Upper lobe of left lung (tissue), 6 donors: Measurements from ENCODE around the gene SCGB1D1. TPM values are rescaled to one million over a fixed set of nuclear protein-coding genes. Genes with fewer than 3 reads are reported as not detected.
"Not testable (repeated sequence)": the region's sequence is repeated elsewhere in the genome, so short reads cannot be mapped to it uniquely, and the experiment has no call there.

Experiments
- ATAC-seq, 2 donors: fragments of 200-7000 bp; cut with Tn5 transposase; one replicate each; pipeline ENCODE4 v1.9.1; 2022; ENCODE audit warnings: mild to moderate bottlenecking in 2 of 2, moderate library complexity in 2 of 2; ENCODE audit not compliant: low FRiP score in 2 of 2
- DNase-seq, 2 donors: peaks; one replicate each; pipeline ENCODE4 v3.0.0-alpha.2; 2019 to 2020
- H3K27ac ChIP-seq, 4 donors: fragments of 200-600 bp; sonication (generic); one replicate each; pipeline ENCODE4 v1.5.1; 2016 to 2019
- H3K27me3 ChIP-seq, 4 donors: fragments of 200-600 bp; sonication (generic); one replicate each; pipeline ENCODE4 v1.5.1; 2017 to 2019
- H3K36me3 ChIP-seq, 4 donors: fragments of 200-600 bp; sonication (generic); one replicate each; pipeline ENCODE4 v1.5.1; 2016 to 2019
- H3K4me1 ChIP-seq, 4 donors: fragments of 200-600 bp; sonication (generic); one replicate each; pipeline ENCODE4 v1.5.1; 2018 to 2019
- H3K4me3 ChIP-seq, 4 donors: fragments of 200-600 bp; sonication (generic); one replicate each; pipeline ENCODE4 v1.5.1; 2017 to 2019; ENCODE audit warnings: mild to moderate bottlenecking in 2 of 4, moderate library complexity in 1 of 4
- H3K9me3 ChIP-seq, 4 donors: fragments of 200-600 bp; sonication (generic); one replicate each; pipeline ENCODE4 v1.5.1; 2018 to 2019
- CTCF ChIP-seq, 6 experiments: fragments of 450-650 bp in 4 of 6; fragments of 200-600 bp in 2 of 6; sonication (generic) in 2 of 6; IDR thresholded peaks; one replicate each; pipeline ENCODE4 v1.5.1; 2016 to 2019; ENCODE audit warnings: antibody characterized with exemption in 6 of 6
- EP300 ChIP-seq, 4 donors: sonication (generic); formaldehyde crosslinking; IDR thresholded peaks; one replicate each; pipeline ENCODE4 v1.5.1; 2017; ENCODE audit warnings: antibody characterized with exemption in 4 of 4, control low read depth in 2 of 4
- POLR2A ChIP-seq, 4 donors: fragments of 450-650 bp; IDR thresholded peaks; one replicate each; pipeline ENCODE4 v1.5.1; 2016 to 2017; ENCODE audit warnings: antibody characterized with exemption in 4 of 4, mild to moderate bottlenecking in 2 of 4
- POLR2AphosphoS5 ChIP-seq, 2 donors: sonication (generic); formaldehyde crosslinking; IDR thresholded peaks; one replicate each; pipeline ENCODE4 v1.5.1; 2017; ENCODE audit warnings: antibody characterized with exemption in 2 of 2
- WGBS, 2 donors: methylation state at CpG; one replicate each; pipeline ENCODE4 v1.1.5; 2017 to 2018; 5-methylcytosine and 5-hydroxymethylcytosine counted together
- total RNA-seq, 6 donors: library from RNA; depleted of rRNA in 4 of 6; stranded (reverse); fragments of >200 nt in 4 of 6; gene quantifications; one replicate each; pipeline versions ENCODE4 v1.1.0 to v1.2.1, GENCODE V29; 2016 to 2021
- donor health status: DM: no; HTN: no; CAD: no; lungs with moderate emphysema.
- donor health status: DM: no; HTN: yes; CAD: no; lungs with severe emphysema.

The SCGB1D1 gene
- total RNA-seq, 6 donors from 2014 or later: not detected

- Histone ChIP-seq H3K9me3 (no peaks in the 10 kb centered on the region), H3K27ac (no peak overlapping the region), H3K36me3 (no peaks in the 10 kb centered on the region), H3K4me3 (no peak overlapping the region), H3K4me1 (no peaks in the 10 kb centered on the region), H3K27me3 (no peaks in the 10 kb centered on the region)
- no peak for TF ChIP-seq EP300 (IDR thresholded peaks at IDR 0.05)
- no peak for TF ChIP-seq POLR2AphosphoS5 (IDR thresholded peaks at IDR 0.05)
- TF ChIP-seq CTCF (IDR thresholded peaks at IDR 0.05): no peak
- TF ChIP-seq POLR2A (IDR thresholded peaks at IDR 0.05): no peak
- peak in 1 of 2 donors; percentile 54 for ATAC-seq
- WGBS, 2 donors: 70 to 82% methylated on average over 6 of the region's 6 CpGs
- no peak for DNase-seq
Observed at GRCh38 chr11:62202910-62203309, 12.9 kb downstream of the SCGB1D1 start.

- no peaks in the 10 kb centered on the region for H3K27me3 ChIP-seq
- TF ChIP-seq CTCF (IDR thresholded peaks at IDR 0.05) (no peak), EP300 (IDR thresholded peaks at IDR 0.05) (no peak)
- no peak for ATAC-seq
- 90 to 93% methylated on average over 5 of the region's 5 CpGs for WGBS, 2 donors
- peaks cover 0 to 3% (median 0%) of the 10 kb centered on the region in 4 donors for H3K4me1 ChIP-seq
- no peak for DNase-seq
- H3K27ac ChIP-seq: no peak overlapping the region
- no peaks in the 10 kb centered on the region for H3K9me3 ChIP-seq
- H3K4me3 ChIP-seq: no peak overlapping the region
- H3K36me3 ChIP-seq: no peaks in the 10 kb centered on the region
Observed at GRCh38 chr11:62204430-62204829, 14.4 kb downstream of the SCGB1D1 start.

- Histone ChIP-seq H3K4me3 (no peak overlapping the region), H3K36me3 (no peaks in the 10 kb centered on the region), H3K27me3 (no peaks in the 10 kb centered on the region), H3K9me3 (no peaks in the 10 kb centered on the region), H3K27ac (no peak overlapping the region), H3K4me1 (peaks cover 0 to 3% (median 0%) of the 10 kb centered on the region in 4 donors)
- 90% methylated on average over 7 of the region's 7 CpGs for WGBS, 2 donors
- ATAC-seq (no peak), DNase-seq (peak in 1 of 2 donors; percentile 56)
- no peak for TF ChIP-seq POLR2AphosphoS5 (IDR thresholded peaks at IDR 0.05)
- no peak for TF ChIP-seq EP300 (IDR thresholded peaks at IDR 0.05)
- TF ChIP-seq CTCF (IDR thresholded peaks at IDR 0.05): no peak
Observed at GRCh38 chr11:62205441-62205840, 15.4 kb downstream of the SCGB1D1 start.

DNA sequence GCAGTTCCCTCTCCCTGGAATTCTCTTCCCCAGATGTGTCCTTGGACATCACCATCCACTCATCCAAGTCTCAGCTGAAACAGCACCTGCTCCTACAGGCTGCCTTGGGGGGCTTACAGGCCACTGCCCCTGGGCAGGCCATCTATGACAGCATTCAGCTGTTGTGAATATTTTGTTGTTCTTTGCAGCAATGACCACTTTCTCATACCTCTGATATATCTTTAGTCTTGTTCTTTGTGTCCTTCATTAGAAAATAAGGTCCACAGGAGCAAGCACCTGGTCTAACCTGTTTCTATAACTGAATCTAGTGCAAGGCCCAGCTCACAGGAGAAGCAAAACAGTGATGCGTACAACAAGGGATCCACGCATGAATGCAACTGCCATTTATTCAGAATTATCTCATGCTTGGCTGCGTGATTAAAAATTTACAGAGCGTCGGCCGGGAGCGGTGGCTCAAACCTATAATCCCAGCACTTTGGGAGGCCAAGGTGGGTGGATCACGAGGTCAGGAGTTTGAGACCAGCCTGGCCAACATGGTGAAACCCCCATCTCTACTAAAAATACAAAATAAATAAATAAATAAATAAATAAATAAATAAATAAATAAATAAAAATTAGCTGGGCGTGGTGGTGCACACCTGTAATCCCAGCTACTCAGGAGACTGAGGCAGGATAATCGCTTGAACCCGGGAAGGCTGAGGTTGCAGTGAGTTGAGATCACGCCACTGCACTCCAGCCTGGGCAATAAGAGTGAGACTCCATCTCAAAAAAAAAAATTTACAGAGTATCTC is 16.5 kb downstream of the SCGB1D1 start:
- H3K27me3 ChIP-seq, H3K27ac ChIP-seq, DNase-seq, H3K4me3 ChIP-seq, H3K36me3 ChIP-seq, ATAC-seq, H3K4me1 ChIP-seq, H3K9me3 ChIP-seq: not testable (repeated sequence)
- WGBS, 2 donors: 92 to 94% methylated on average over 12 of the region's 12 CpGs

DNA sequence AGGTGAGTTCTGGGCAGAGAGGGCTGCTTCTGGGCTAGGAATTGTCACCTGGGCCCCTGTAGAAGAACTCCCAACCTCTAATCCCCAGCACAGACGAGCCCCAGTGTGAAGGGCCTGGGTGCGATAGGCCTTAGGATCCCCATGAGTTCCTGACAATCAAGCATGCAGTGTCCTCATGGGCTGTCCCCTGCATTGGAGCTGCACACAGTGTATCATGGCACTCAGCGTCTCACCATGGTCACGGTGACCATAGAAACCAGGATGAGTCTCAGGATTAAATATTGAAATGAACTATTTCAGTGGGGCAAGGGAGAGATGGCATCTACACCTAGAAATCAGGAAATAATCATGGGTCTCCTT is 18.7 kb downstream of the SCGB1D1 start:
- H3K9me3 ChIP-seq: no peaks in the 10 kb centered on the region
- 80 to 93% methylated on average over 3 to 4 of the region's 4 CpGs for WGBS, 2 donors
- TF ChIP-seq POLR2A (IDR thresholded peaks at IDR 0.05): no peak
- no peak for TF ChIP-seq POLR2AphosphoS5 (IDR thresholded peaks at IDR 0.05)
- H3K27me3 ChIP-seq: no peaks in the 10 kb centered on the region
- DNase-seq (no peak), ATAC-seq (peak in 1 of 2 donors; percentile 69)
- H3K4me3 ChIP-seq: no peak overlapping the region
- H3K4me1 ChIP-seq: peaks cover 0 to 3% (median 0%) of the 10 kb centered on the region in 4 donors
- no peaks in the 10 kb centered on the region for H3K36me3 ChIP-seq
- H3K27ac ChIP-seq: no peak overlapping the region

DNA sequence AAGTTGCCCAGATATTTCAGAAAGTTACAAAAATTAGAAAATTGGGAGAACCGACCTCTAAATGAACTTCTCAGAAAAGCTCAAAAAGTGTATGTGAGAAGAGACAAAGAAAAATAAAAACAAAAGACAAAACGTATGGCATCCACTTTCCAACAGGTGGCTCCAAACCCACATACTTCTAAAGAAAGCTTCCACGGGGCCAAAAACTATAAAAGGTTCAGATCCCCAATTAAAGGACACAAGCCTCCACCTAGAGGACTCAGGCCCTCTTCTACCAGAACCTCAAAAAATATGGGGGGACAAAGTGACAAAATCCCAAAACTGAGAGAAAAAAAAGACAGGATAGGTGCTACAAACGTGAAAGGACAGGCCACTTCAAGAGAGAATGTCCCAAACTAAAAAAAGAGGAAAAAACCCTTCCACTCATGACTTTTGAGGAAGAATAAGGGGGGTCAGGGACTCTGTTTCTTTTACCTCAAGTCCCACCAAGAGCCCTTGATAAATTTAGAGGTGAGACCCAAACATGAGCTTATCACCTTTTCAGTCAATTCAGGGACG is 27.3 kb downstream of the SCGB1D1 start:
- Histone ChIP-seq H3K27me3 (no peaks in the 10 kb centered on the region), H3K4me3 (no peak overlapping the region), H3K4me1 (no peaks in the 10 kb centered on the region), H3K27ac (no peak overlapping the region), H3K9me3 (peaks cover 3 to 7% (median 5%) of the 10 kb centered on the region in 4 donors), H3K36me3 (no peaks in the 10 kb centered on the region)
- no peak for ATAC-seq
- no peak for DNase-seq
- no peak for TF ChIP-seq EP300 (IDR thresholded peaks at IDR 0.05)
- TF ChIP-seq CTCF (IDR thresholded peaks at IDR 0.05): peak in 4 of 6 experiments; percentile 5 to 18 (median 12)
- 44 to 49% methylated on average over 5 of the region's 5 CpGs for WGBS, 2 donors
